ENCODE measurements around the gene MGRN1.

The MGRN1 gene

DNA sequence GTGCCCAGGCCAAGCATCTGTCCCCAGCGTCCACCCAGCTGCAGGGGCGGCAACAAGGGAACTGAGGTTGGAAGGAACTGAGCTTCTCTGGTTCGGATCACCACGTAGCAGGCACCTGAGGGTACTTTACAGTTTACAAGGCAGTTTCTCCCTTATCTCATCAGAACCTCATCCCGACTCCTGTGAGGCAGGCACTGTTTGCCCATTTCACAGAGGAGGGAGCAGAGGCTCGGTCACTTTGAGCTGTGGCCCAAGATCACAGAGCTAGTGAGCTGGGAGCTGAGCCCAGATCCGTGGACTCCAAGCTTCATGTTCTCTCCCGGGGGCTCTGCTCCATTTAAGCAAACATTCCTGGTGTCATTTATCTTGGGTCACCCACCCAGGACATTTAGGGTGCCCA lies 25.1 kb upstream of the MGRN1 start:
- H3K79me2 ChIP-seq (ENCODE audit: low read length), result no peaks in the 10 kb centered on the region
- H3K36me3 ChIP-seq (replicated peaks; ENCODE audit: insufficient read depth, low read length), result no peaks in the 10 kb centered on the region
- H4K20me1 ChIP-seq (ENCODE audit: insufficient read depth, low read length), result no peaks in the 10 kb centered on the region
- TF ChIP-seq EZH2phosphoT487 (IDR thresholded peaks at IDR 0.05; ENCODE audit: low read length) (no peak), EZH2 (optimal IDR thresholded peaks at IDR 0.05; ENCODE audit: low read depth, low read length) (no peak), CTCF (IDR thresholded peaks at IDR 0.05; ENCODE audit: low read length) (no peak)
- DNase-seq, result no peak
- no peak overlapping the region for H3K27ac ChIP-seq (ENCODE audit: low read length)
- no peaks in the 10 kb centered on the region for H3K9me2 ChIP-seq (replicated peaks; ENCODE audit: insufficient read depth, low read length)
- no peak overlapping the region for H3K4me2 ChIP-seq (ENCODE audit: low read depth, low read length)
- H3F3A ChIP-seq (ENCODE audit: insufficient read depth, low read length), result no peaks in the 10 kb centered on the region
- H2AFZ ChIP-seq (ENCODE audit: low read length), result no peak overlapping the region
- H3K4me1 ChIP-seq (ENCODE audit: low read length), result no peaks in the 10 kb centered on the region
- no peak overlapping the region for H3K9ac ChIP-seq (ENCODE audit: low read length)
- H3K9me3 ChIP-seq (replicated peaks; ENCODE audit: insufficient read depth, low read length), result no peaks in the 10 kb centered on the region
- H3K27me3 ChIP-seq (replicated peaks; ENCODE audit: insufficient read depth, low read length), result peaks cover 68% of the 10 kb centered on the region
- no peak overlapping the region for H3K4me3 ChIP-seq (ENCODE audit: low read length)

DNA sequence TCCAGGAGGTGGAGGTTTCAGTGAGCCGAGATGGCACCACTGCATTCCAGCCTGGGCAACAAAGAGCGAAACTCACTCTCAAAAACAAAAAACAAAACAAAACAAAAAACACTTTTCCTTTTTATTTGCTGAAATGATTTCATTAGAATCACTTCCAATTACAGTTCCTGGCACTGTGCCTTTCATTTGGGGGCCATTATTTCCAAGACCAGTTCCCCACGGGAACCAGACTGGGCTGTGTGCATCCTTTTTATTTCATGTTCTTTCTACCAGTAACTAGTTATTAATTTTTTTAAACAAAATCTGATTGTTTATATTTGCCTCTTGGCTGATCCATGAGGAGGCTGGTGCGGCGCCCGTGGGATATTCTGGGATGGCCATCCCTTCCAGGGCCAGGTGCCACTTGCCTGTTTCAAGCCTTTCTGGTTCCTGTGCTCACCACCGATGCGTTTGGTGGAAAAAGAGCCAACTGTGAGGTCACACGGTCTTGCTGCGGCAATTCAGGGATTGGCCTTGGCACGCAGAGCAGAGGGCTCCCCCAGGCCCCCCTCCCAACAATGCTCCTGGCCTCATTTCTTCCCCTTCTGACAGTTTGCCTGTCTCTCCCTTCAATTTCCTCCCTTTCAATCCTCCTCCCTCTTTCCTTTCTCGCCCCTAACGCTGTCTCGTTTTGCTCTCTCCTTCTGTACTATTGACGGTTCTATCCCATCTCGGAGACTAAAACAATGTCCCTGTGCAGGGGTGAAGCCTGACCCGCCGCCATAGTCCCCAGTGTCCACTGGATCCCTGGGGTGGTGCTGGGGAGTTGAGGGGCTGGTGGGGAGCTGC lies 23.4 kb upstream of the MGRN1 start:
- Histone ChIP-seq H3K4me1 (ENCODE audit: low read length) (no peaks in the 10 kb centered on the region), H3K27ac (ENCODE audit: low read length) (no peak overlapping the region), H3F3A (ENCODE audit: insufficient read depth, low read length) (no peaks in the 10 kb centered on the region), H3K36me3 (replicated peaks; ENCODE audit: insufficient read depth, low read length) (no peaks in the 10 kb centered on the region), H3K79me2 (ENCODE audit: low read length) (no peaks in the 10 kb centered on the region), H3K9ac (ENCODE audit: low read length) (no peak overlapping the region), H3K4me3 (ENCODE audit: low read length) (no peak overlapping the region), H3K27me3 (replicated peaks; ENCODE audit: insufficient read depth, low read length) (peaks cover 52% of the 10 kb centered on the region), H3K9me3 (replicated peaks; ENCODE audit: insufficient read depth, low read length) (no peaks in the 10 kb centered on the region), H2AFZ (ENCODE audit: low read length) (no peak overlapping the region), H3K9me2 (replicated peaks; ENCODE audit: insufficient read depth, low read length) (no peaks in the 10 kb centered on the region), H3K4me2 (ENCODE audit: low read depth, low read length) (no peak overlapping the region), H4K20me1 (ENCODE audit: insufficient read depth, low read length) (no peaks in the 10 kb centered on the region)
- DNase-seq, result no peak
- TF ChIP-seq EZH2 (optimal IDR thresholded peaks at IDR 0.05; ENCODE audit: low read depth, low read length) (no peak), CTCF (IDR thresholded peaks at IDR 0.05; ENCODE audit: low read length) (no peak), EZH2phosphoT487 (IDR thresholded peaks at IDR 0.05; ENCODE audit: low read length) (no peak)

DNA sequence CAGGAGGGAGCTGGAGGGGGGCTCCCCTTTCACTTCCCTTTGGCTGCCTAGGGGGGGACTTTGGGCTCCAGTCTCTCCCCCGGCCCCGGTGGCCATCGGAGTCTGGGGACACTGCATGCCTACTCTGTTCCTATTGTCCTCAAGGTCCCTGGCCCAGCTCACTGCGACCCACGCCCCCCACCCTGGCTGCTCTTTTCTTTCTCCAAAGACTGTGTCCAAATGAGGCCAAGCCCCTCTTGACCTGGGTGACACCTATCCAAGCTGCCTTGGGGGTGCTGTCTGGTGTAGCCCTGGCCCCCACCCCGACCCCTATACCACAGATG lies 22.8 kb upstream of the MGRN1 start:
- no peaks in the 10 kb centered on the region for H3K9me3 ChIP-seq (replicated peaks; ENCODE audit: insufficient read depth, low read length)
- no peaks in the 10 kb centered on the region for H3K9me2 ChIP-seq (replicated peaks; ENCODE audit: insufficient read depth, low read length)
- H3K27me3 ChIP-seq (replicated peaks; ENCODE audit: insufficient read depth, low read length), result peaks cover 46% of the 10 kb centered on the region
- H3K4me3 ChIP-seq (ENCODE audit: low read length), result no peak overlapping the region
- DNase-seq, result no peak
- H4K20me1 ChIP-seq (ENCODE audit: insufficient read depth, low read length), result no peaks in the 10 kb centered on the region
- no peak for TF ChIP-seq EZH2 (optimal IDR thresholded peaks at IDR 0.05; ENCODE audit: low read depth, low read length)
- no peak for TF ChIP-seq EZH2phosphoT487 (IDR thresholded peaks at IDR 0.05; ENCODE audit: low read length)
- TF ChIP-seq CTCF (IDR thresholded peaks at IDR 0.05; ENCODE audit: low read length), result no peak
- no peaks in the 10 kb centered on the region for H3F3A ChIP-seq (ENCODE audit: insufficient read depth, low read length)
- no peak overlapping the region for H3K4me2 ChIP-seq (ENCODE audit: low read depth, low read length)
- H2AFZ ChIP-seq (ENCODE audit: low read length), result no peak overlapping the region
- H3K27ac ChIP-seq (ENCODE audit: low read length), result no peak overlapping the region
- H3K9ac ChIP-seq (ENCODE audit: low read length), result no peak overlapping the region
- no peaks in the 10 kb centered on the region for H3K4me1 ChIP-seq (ENCODE audit: low read length)
- H3K79me2 ChIP-seq (ENCODE audit: low read length), result no peaks in the 10 kb centered on the region
- H3K36me3 ChIP-seq (replicated peaks; ENCODE audit: insufficient read depth, low read length), result no peaks in the 10 kb centered on the region

All from MM.1S (cell line).